ENCODE measurements around the gene TLCD3B. TPM values are rescaled to one million over a fixed set of nuclear protein-coding genes. Genes with fewer than 3 reads are reported as not detected.

Gene TLCD3B
- polyA plus RNA-seq, 1 donor from 2014 or later = 18.9 TPM

DNA sequence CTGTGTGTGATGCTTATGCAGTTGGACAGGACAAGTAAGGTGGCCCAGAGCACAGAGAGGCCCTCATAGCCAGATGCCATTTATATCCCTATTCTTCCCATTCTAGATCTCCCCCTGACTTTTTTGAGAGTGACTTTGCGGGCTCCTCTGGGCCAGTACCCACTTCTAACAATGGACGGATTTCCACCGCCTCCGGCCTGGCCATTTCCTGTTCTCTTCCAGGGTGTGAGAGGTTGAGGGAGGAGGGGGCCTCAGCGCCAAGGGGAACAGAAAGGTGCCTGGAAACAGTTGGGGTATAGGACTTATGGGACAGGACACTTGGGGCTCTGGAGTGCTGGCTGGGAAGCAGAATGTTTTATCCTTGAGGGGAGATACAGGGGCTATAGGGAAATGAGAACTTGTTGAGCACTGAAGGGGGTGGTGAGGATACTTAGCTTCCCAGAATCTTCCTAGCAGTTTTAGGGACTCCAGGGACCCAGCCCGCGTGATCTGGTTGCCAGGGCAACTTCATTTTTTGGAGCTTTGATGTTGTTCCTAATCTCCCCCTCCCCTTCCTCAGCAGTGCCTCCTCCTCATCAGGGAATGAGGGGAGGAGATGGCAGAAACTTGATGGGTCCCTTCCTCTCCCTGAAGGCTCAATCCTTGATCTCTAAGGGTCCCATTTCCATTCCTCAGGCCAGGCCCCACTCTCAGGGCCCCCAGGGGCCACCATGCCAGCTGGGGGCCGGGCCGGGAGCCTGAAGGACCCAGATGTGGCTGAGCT is 53.8 kb downstream of the TLCD3B start:
- no peaks in the 10 kb centered on the region for H3K27me3 ChIP-seq (ENCODE audit: insufficient read depth, low read depth, low read length)
- H3K9ac ChIP-seq (ENCODE audit: low read length) = peak overlapping the region; percentile 98
- H3K27ac ChIP-seq (ENCODE audit: low read length) = no peak overlapping the region
- H3F3A ChIP-seq (ENCODE audit: insufficient read depth, low read length, poor library complexity, severe bottlenecking) = no peaks in the 10 kb centered on the region
- H3K9me3 ChIP-seq (ENCODE audit: low read length) = no peaks in the 10 kb centered on the region
- peaks cover 12% of the 10 kb centered on the region for H4K20me1 ChIP-seq (ENCODE audit: insufficient read depth)
- H3K4me2 ChIP-seq (ENCODE audit: low read length) = no peak overlapping the region
- no peaks in the 10 kb centered on the region for H3K36me3 ChIP-seq (ENCODE audit: insufficient read depth, low read length)
- no peaks in the 10 kb centered on the region for H3K9me2 ChIP-seq (ENCODE audit: insufficient read depth, low read length)
- H3K79me2 ChIP-seq (replicated peaks; ENCODE audit: insufficient read depth, low read length) = peaks cover 41% of the 10 kb centered on the region
- no peak overlapping the region for H2AFZ ChIP-seq (ENCODE audit: low read depth, low read length)
- TF ChIP-seq EP300 (conservative IDR thresholded peaks at IDR 0.05; ENCODE audit: poor library complexity, severe bottlenecking) (no peak), REST (IDR thresholded peaks at IDR 0.05; ENCODE audit: borderline replicate concordance) (no peak), RAD21 (conservative IDR thresholded peaks at IDR 0.05) (no peak), SMC3 (conservative IDR thresholded peaks at IDR 0.05; ENCODE audit: poor library complexity) (no peak), TAF1 (IDR thresholded peaks at IDR 0.05; ENCODE audit: low read depth) (no peak), MXI1 (conservative IDR thresholded peaks at IDR 0.05; ENCODE audit: poor library complexity, severe bottlenecking) (no peak), POLR2AphosphoS5 (IDR thresholded peaks at IDR 0.05) (no peak), EZH2 (IDR thresholded peaks at IDR 0.05; ENCODE audit: borderline replicate concordance, insufficient read depth, low read length, poor library complexity, severe bottlenecking) (no peak)
- TF ChIP-seq, protein P1, sequence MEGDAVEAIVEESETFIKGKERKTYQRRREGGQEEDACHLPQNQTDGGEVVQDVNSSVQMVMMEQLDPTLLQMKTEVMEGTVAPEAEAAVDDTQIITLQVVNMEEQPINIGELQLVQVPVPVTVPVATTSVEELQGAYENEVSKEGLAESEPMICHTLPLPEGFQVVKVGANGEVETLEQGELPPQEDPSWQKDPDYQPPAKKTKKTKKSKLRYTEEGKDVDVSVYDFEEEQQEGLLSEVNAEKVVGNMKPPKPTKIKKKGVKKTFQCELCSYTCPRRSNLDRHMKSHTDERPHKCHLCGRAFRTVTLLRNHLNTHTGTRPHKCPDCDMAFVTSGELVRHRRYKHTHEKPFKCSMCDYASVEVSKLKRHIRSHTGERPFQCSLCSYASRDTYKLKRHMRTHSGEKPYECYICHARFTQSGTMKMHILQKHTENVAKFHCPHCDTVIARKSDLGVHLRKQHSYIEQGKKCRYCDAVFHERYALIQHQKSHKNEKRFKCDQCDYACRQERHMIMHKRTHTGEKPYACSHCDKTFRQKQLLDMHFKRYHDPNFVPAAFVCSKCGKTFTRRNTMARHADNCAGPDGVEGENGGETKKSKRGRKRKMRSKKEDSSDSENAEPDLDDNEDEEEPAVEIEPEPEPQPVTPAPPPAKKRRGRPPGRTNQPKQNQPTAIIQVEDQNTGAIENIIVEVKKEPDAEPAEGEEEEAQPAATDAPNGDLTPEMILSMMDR (IDR thresholded peaks at IDR 0.05; ENCODE audit: poor library complexity, severe bottlenecking) = no peak
- peak overlapping the region; percentile 99 for H3K4me3 ChIP-seq (ENCODE audit: low read length)

GRCh38 chr16:29975811-29976511 is 55.1 kb downstream of the TLCD3B start:
- Histone ChIP-seq H2AFZ (ENCODE audit: low read depth, low read length) (no peak overlapping the region), H4K20me1 (ENCODE audit: insufficient read depth) (peaks cover 12% of the 10 kb centered on the region), H3K9me2 (ENCODE audit: insufficient read depth, low read length) (no peaks in the 10 kb centered on the region), H3K27ac (ENCODE audit: low read length) (peak overlapping the region; percentile 2), H3K4me3 (ENCODE audit: low read length) (peak overlapping the region; percentile 99), H3K27me3 (ENCODE audit: insufficient read depth, low read depth, low read length) (no peaks in the 10 kb centered on the region), H3K9ac (ENCODE audit: low read length) (peak overlapping the region; percentile 98), H3K79me2 (replicated peaks; ENCODE audit: insufficient read depth, low read length) (peaks cover 41% of the 10 kb centered on the region), H3K9me3 (ENCODE audit: low read length) (no peaks in the 10 kb centered on the region), H3K36me3 (ENCODE audit: insufficient read depth, low read length) (no peaks in the 10 kb centered on the region), H3F3A (ENCODE audit: insufficient read depth, low read length, poor library complexity, severe bottlenecking) (no peaks in the 10 kb centered on the region), H3K4me2 (ENCODE audit: low read length) (peak overlapping the region; percentile 92)
- no peak for TF ChIP-seq POLR2AphosphoS5 (IDR thresholded peaks at IDR 0.05)
- TF ChIP-seq MXI1 (conservative IDR thresholded peaks at IDR 0.05; ENCODE audit: poor library complexity, severe bottlenecking) = no peak
- no peak for TF ChIP-seq EP300 (conservative IDR thresholded peaks at IDR 0.05; ENCODE audit: poor library complexity, severe bottlenecking)
- TF ChIP-seq, protein P1 (IDR thresholded peaks at IDR 0.05; ENCODE audit: poor library complexity, severe bottlenecking) = no peak
- no peak for TF ChIP-seq TAF1 (IDR thresholded peaks at IDR 0.05; ENCODE audit: low read depth)
- TF ChIP-seq SMC3 (conservative IDR thresholded peaks at IDR 0.05; ENCODE audit: poor library complexity) = no peak
- TF ChIP-seq RAD21 (conservative IDR thresholded peaks at IDR 0.05) = no peak

Data from neural cell (in vitro differentiated cells).